HG03045 (cell line): ENCODE measurements around the gene SGMS1.
A peak's percentile ranks its signal among the peaks of the same experiment; 100 is the strongest.

Experiments
- ATAC-seq: cut with Tn5 transposase; IDR thresholded peaks from one replicate; pipeline ENCODE4 v1.9.1; 2021; ENCODE audit warnings: mild to moderate bottlenecking, moderate library complexity; ENCODE audit not compliant: unreplicated experiment

Gene SGMS1

GRCh38 chr10:50636618-50637579, 13.1 kb upstream of the SGMS1 start:
- peak; percentile 89 for ATAC-seq

- ATAC-seq: no peak
These were observed 11.5 kb upstream of the SGMS1 start for GRCh38 chr10:50635286-50635685.

- no peak for ATAC-seq
These were observed 10.7 kb upstream of the SGMS1 start for GRCh38 chr10:50634479-50634878.

GRCh38 chr10:50631052-50631451, 7.3 kb upstream of the SGMS1 start:
- ATAC-seq: no peak

- no peak for ATAC-seq
These were observed 5.9 kb upstream of the SGMS1 start for GRCh38 chr10:50629495-50630122.

- ATAC-seq: no peak
These were observed 4.1 kb upstream of the SGMS1 start for GRCh38 chr10:50627896-50628295.

- no peak for ATAC-seq
These were observed 3.7 kb upstream of the SGMS1 start for GRCh38 chr10:50627443-50627842.

GRCh38 chr10:50625649-50626132, 1.9 kb upstream of the SGMS1 start:
- no peak for ATAC-seq

GRCh38 chr10:50624866-50625501, 1.2 kb upstream of the SGMS1 start:
- peak; percentile 44 for ATAC-seq

GRCh38 chr10:50624413-50624865, 683 bp upstream of the SGMS1 start:
- peak; percentile 65 for ATAC-seq

- ATAC-seq: peak; percentile 22
These were observed 772 bp downstream of the SGMS1 start for GRCh38 chr10:50622706-50623662.

GRCh38 chr10:50621968-50622705, 1.6 kb downstream of the SGMS1 start:
- ATAC-seq: peak; percentile 28

GRCh38 chr10:50620899-50621298, 2.9 kb downstream of the SGMS1 start:
- no peak for ATAC-seq

- no peak for ATAC-seq
These were observed 3.9 kb downstream of the SGMS1 start for GRCh38 chr10:50619882-50620281.

- ATAC-seq: no peak
These were observed 4.6 kb downstream of the SGMS1 start for GRCh38 chr10:50619166-50619565.

GRCh38 chr10:50618624-50619023, 5.1 kb downstream of the SGMS1 start:
- no peak for ATAC-seq

GRCh38 chr10:50615658-50616057, 8.1 kb downstream of the SGMS1 start:
- ATAC-seq: no peak

GRCh38 chr10:50614444-50615137, 9.2 kb downstream of the SGMS1 start:
- ATAC-seq: no peak
